GM12878 (cell line): ENCODE data around the gene ARSD. TPM values are rescaled to one million over a fixed set of nuclear protein-coding genes. Genes with fewer than 3 reads are reported as not detected.
"Not testable (repeated sequence)": the region's sequence is repeated elsewhere in the genome, so short reads cannot be mapped to it uniquely, and the experiment has no call there.

ENCODE experiments used
- ATAC-seq: fragments of 200-7000 bp; cut with Tn5 transposase; 3 replicates; pipeline ENCODE4 v1.9.1; 2020; ENCODE audit warnings: mild to moderate bottlenecking, moderate library complexity
- BruUV-seq: library from RNA; stranded (reverse); fragments of 400-500 nt; replicated peaks from 2 replicates; lab custom pipeline; 2021; lab: Mats Ljungman, UMichigan
- CTCF ChIA-PET: fragments of 300-600 bp; sonication (Branson Sonifier 250); formaldehyde crosslinking; extraction: SDS; loops from one replicate; lab custom pipeline; 2021; ENCODE audit warnings: inconsistent platforms; lab: Yijun Ruan, JAX
- POLR2A ChIA-PET: fragments of 350-600 bp; formaldehyde crosslinking; extraction: SDS; loops from one replicate; lab custom pipeline; 2021; ENCODE audit warnings: inconsistent platforms; lab: Charles Lee
- RAD21 ChIA-PET: fragments of 300-600 bp; sonication (Branson Sonifier 250); formaldehyde crosslinking; loops from one replicate; lab custom pipeline; 2023; ENCODE audit warnings: antibody characterized with exemption; ENCODE audit not compliant: unreplicated experiment; lab: Charles Lee
- SMC1A ChIA-PET: fragments of 300-600 bp; sonication (Branson Sonifier 250); formaldehyde crosslinking; loops from one replicate; lab custom pipeline; 2023; ENCODE audit not compliant: unreplicated experiment, uncharacterized antibody; lab: Charles Lee
- DNase-seq: peaks from one replicate; pipeline ENCODE4 v3.0.0-alpha.2; 2011; ENCODE audit warnings: low read depth, low spot score
- FAIRE-seq: peaks from 3 replicates; lab custom pipeline; 2011; peaks lifted over from hg19 to GRCh38; lab: Jason Lieb, UNC
- H2AFZ ChIP-seq: 2 replicates; pipeline ENCODE4 v1.6.0; 2011; ENCODE audit warnings: low read depth, low read length, control low read depth; ENCODE audit not compliant: control insufficient read depth
- H3K27ac ChIP-seq: 2 replicates; pipeline ENCODE4 v1.5.1; 2011; ENCODE audit warnings: control low read depth; ENCODE audit not compliant: control insufficient read depth, insufficient read depth
- H3K27me3 ChIP-seq, 2 experiments: replicated peaks in 1 of 2; 2 replicates each; pipeline versions ENCODE4 v1.6.0 to v1.6.1; 2011; ENCODE audit warnings: low read length in 1 of 2; ENCODE audit not compliant: control insufficient read depth in 2 of 2, insufficient read depth in 2 of 2
- H3K36me3 ChIP-seq, 2 experiments: 2 replicates each; pipeline ENCODE4 v1.5.1; 2011; ENCODE audit warnings: low read length in 1 of 2; ENCODE audit not compliant: control insufficient read depth in 2 of 2, insufficient read depth in 2 of 2
- H3K4me1 ChIP-seq: 2 replicates; pipeline ENCODE4 v1.6.1; 2011; ENCODE audit warnings: mild to moderate bottlenecking, low read length, moderate library complexity, mixed read lengths; ENCODE audit not compliant: control insufficient read depth, insufficient read depth
- H3K4me2 ChIP-seq: 2 replicates; pipeline ENCODE4 v1.6.0; 2011; ENCODE audit warnings: control low read depth; ENCODE audit not compliant: control insufficient read depth, insufficient read depth
- H3K4me3 ChIP-seq: fragments of 200-600 bp; sonication (generic); 2 replicates; pipeline ENCODE4 v1.5.1; 2016
- H3K79me2 ChIP-seq: 2 replicates; pipeline ENCODE4 v1.6.0; 2011; ENCODE audit warnings: low read length; ENCODE audit not compliant: control insufficient read depth, insufficient read depth
- H3K9ac ChIP-seq: 2 replicates; pipeline ENCODE4 v1.8.0; 2011; ENCODE audit warnings: low read length, control low read depth, mixed read lengths; ENCODE audit not compliant: control insufficient read depth, insufficient read depth
- H3K9me3 ChIP-seq: replicated peaks from 3 replicates; pipeline ENCODE4 v1.5.1; 2011; ENCODE audit warnings: mild to moderate bottlenecking, low read length; ENCODE audit not compliant: control insufficient read depth, insufficient read depth
- H4K20me1 ChIP-seq: 2 replicates; pipeline ENCODE4 v1.6.0; 2011; ENCODE audit not compliant: control insufficient read depth, insufficient read depth
- TAF1 ChIP-seq: IDR thresholded peaks from 2 replicates; pipeline ENCODE4 v1.6.1; 2011; ENCODE audit warnings: mild to moderate bottlenecking, low read depth, low read length, borderline replicate concordance
- WGBS: methylation state at CpG from one replicate; pipeline ENCODE4 v1.1.6; 2016; ENCODE audit warnings: low lambda C conversion rate; ENCODE audit not compliant: insufficient replicate concordance, insufficient coverage; ENCODE audit errors: missing lambda C conversion rate; 5-methylcytosine and 5-hydroxymethylcytosine counted together
- in situ Hi-C: fragments of 300-500 bp; cut with MboI; formaldehyde crosslinking; loops from 9 replicates; pipeline ENCODE4 v1.14.3; 2018; ENCODE audit warnings: mixed read lengths
- intact Hi-C: fragments of 100-400 bp; cut with micrococcal nuclease; formaldehyde crosslinking; loops from one replicate; pipeline ENCODE4 v1.14.2; 2022; ENCODE audit not compliant: unreplicated experiment
- polyA plus RNA-seq, 11 experiments: library from polyadenylated mRNA; depleted of rRNA in 4 of 11; unstranded in 6 of 11; stranded (reverse) in 5 of 11; fragments of >200 nt; fragmentation: Nextera tagmentation in 4 of 11; fragmentation: Illumina TruSeq in 1 of 11; extraction: Ambion mirVana in 4 of 11; extraction: Trizol in 1 of 11; gene quantifications; 1 replicate in 1 of 11; 2 replicates in 10 of 11; pipeline versions ENCODE4 v1.2.1 to v1.2.3, GENCODE V29; 2011 to 2016; ENCODE audit warnings: inconsistent platforms in 2 of 11, missing spikeins in 2 of 11, low read depth in 1 of 11
- total RNA-seq, 4 experiments: library from RNA; depleted of rRNA in 3 of 4; stranded (reverse); fragments of >200 nt in 3 of 4; fragmentation: Illumina TruSeq in 1 of 4; extraction: Trizol in 1 of 4; gene quantifications; 2 replicates each; pipeline versions ENCODE4 v1.2.1 to v1.2.3, GENCODE V29; 2013 to 2021

Gene ARSD
- total and polyA plus RNA-seq, 10 of the 15 experiments (the other 5 are each of a cell fraction or from before 2014, with no cell fraction given), result 0.05 to 1.5 (median 0.43) TPM

DNA sequence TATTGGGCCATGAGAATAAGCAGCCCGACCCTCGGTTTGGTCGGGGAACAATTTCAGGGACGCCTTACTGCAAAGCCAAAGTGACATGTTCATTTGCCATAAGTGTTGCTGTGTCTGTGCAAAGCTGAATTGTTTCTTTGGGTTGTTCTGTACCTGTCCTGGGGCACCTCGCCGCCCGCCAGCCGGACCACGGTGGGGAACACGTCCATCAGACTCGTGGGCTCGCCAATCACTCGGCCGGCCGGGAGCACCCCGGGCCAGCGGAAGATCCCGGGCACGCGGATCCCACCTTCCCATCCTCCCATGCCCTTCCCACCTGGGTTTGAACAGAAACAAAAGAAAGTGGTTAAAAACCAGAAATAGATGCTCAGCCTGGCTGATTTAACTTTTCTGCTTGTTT is 8.8 kb upstream of the ARSD start:
- H4K20me1 ChIP-seq, SMC1A ChIA-PET, FAIRE-seq, H3K4me1 ChIP-seq, H3K9ac ChIP-seq, in situ Hi-C loops, BruUV-seq, H3K27me3 ChIP-seq, CTCF ChIA-PET, RAD21 ChIA-PET, H3K9me3 ChIP-seq, DNase-seq, H3K4me2 ChIP-seq, H3K79me2 ChIP-seq, intact Hi-C loops, H3K27ac ChIP-seq, POLR2A ChIA-PET, ATAC-seq, H2AFZ ChIP-seq, H3K4me3 ChIP-seq, H3K36me3 ChIP-seq: not testable (repeated sequence)
- 61% methylated on average over 20 of the region's 20 CpGs for WGBS

DNA sequence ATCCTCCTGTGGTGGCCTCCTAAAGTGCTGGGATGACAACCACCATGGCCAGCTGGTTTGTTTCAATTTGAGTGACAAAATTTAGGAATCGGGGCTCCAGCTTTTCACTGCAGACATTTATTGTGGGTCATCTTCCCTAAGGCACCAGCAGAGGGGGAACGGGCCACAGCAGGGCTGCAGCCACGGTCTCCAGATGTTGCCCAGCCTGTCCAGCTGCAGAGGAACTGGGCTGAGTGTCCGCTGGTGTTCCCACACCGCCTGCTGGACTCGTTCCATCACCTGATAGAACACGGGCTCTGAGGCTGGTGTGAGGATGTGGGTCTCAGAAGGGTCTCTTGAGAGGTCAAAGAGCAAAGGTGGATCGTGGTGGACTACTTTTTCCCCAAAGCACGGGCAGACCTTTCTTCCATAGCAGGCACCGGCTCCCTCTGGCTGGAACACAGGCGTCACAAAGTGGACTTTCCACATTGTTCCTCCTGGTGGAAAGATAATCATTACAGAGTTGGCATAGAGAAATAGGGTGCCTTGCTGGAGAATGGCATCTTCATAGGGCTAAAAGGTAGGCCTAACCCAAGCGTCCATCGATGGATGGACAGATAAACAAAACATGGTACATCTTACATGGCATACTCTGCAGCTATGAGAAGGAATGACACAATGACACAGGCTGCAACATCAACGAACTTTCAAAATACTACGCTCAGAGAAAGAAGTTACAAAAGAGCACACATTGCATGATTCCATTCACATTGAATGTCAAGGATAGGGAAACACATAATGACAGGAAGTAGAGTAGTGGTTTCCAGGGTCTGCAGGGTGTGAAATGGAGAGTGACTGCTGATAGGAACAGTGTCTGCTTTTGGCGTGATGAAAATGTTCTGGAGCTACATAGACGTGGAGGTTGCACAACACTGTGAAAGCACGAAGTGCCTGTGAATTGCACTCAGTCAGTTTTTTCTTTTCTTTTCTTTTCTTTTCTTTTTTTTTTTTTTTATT is 5.9 kb upstream of the ARSD start:
- in situ Hi-C loops, result no loop called here
- Histone ChIP-seq H3K9ac (no peak overlapping the region), H3K27me3 (no peaks in the 10 kb centered on the region), H3K4me2 (no peak overlapping the region), H3K79me2 (no peaks in the 10 kb centered on the region), H3K36me3 (no peaks in the 10 kb centered on the region), H3K27ac (no peak overlapping the region), H3K9me3 (no peaks in the 10 kb centered on the region; the same call in 2 of the 3 replicates), H4K20me1 (no peaks in the 10 kb centered on the region), H3K4me3 (no peak overlapping the region), H3K4me1 (no peaks in the 10 kb centered on the region), H2AFZ (no peak overlapping the region)
- FAIRE-seq (no peak), ATAC-seq (no peak), DNase-seq (no peak)
- ChIA-PET POLR2A (no interaction called here), CTCF (no interaction called here), SMC1A (no interaction called here), RAD21 (no interaction called here)
- intact Hi-C loops, result no loop called here
- WGBS, result 30% methylated on average over 18 of the region's 18 CpGs
- BruUV-seq, result no TSS peak
- no peak for TF ChIP-seq TAF1
